ENCODE measurements around the gene HLA-C. TPM values are rescaled to one million over a fixed set of nuclear protein-coding genes. Genes with fewer than 3 reads are reported as not detected.

The HLA-C gene
- total RNA-seq, 2 experiments from 2014 or later: 833 to 860 TPM

GRCh38 chr6:31308845-31309175 lies 36.9 kb upstream of the HLA-C start:
- Mint-ChIP-seq H3K4me3 (peak overlapping the region; percentile 68), H3K27ac (no peak overlapping the region), H3K9me3 (no peaks in the 10 kb centered on the region), H3K36me3 (ENCODE audit: low read depth) (no peaks in the 10 kb centered on the region), H3K4me1 (ENCODE audit: low read depth) (peaks cover 6% of the 10 kb centered on the region), H3K27me3 (no peaks in the 10 kb centered on the region)
- ChIA-PET POLR2A (interaction anchor here (1.0 to 1.7 kb wide), 4 partner anchors 13 to 190 kb away, joined by 3 to 7 read pairs (median 4); no protein-coding TSS in a partner anchor), CTCF (interaction anchor here (0.9 to 2.1 kb wide), 4 partner anchors 14 to 58 kb away, joined by 3 to 8 read pairs (median 3); no protein-coding TSS in a partner anchor)
- intact Hi-C loops (cut with micrococcal nuclease): no loop called here
- DNase-seq (no peak), ATAC-seq (no peak)
- TF ChIP-seq, protein P1, sequence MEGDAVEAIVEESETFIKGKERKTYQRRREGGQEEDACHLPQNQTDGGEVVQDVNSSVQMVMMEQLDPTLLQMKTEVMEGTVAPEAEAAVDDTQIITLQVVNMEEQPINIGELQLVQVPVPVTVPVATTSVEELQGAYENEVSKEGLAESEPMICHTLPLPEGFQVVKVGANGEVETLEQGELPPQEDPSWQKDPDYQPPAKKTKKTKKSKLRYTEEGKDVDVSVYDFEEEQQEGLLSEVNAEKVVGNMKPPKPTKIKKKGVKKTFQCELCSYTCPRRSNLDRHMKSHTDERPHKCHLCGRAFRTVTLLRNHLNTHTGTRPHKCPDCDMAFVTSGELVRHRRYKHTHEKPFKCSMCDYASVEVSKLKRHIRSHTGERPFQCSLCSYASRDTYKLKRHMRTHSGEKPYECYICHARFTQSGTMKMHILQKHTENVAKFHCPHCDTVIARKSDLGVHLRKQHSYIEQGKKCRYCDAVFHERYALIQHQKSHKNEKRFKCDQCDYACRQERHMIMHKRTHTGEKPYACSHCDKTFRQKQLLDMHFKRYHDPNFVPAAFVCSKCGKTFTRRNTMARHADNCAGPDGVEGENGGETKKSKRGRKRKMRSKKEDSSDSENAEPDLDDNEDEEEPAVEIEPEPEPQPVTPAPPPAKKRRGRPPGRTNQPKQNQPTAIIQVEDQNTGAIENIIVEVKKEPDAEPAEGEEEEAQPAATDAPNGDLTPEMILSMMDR (IDR thresholded peaks at IDR 0.05): no peak

- peak overlapping the region; percentile 30 for H3K27ac Mint-ChIP-seq
- DNase-seq (peak; percentile 72), ATAC-seq (peak; percentile 94)
- no peaks in the 10 kb centered on the region for H3K9me3 Mint-ChIP-seq
- CTCF ChIA-PET: interaction anchor here (0.5 to 2.1 kb wide), 5 partner anchors 13 to 116 kb away, joined by 3 to 8 read pairs (median 3); no protein-coding TSS in a partner anchor
- TF ChIP-seq, protein P1 (IDR thresholded peaks at IDR 0.05): no peak
- peaks cover 6% of the 10 kb centered on the region for H3K4me1 Mint-ChIP-seq (ENCODE audit: low read depth)
- POLR2A ChIA-PET: interaction anchor here (0.6 to 1.7 kb wide), 6 partner anchors 14 to 190 kb away, joined by 3 to 7 read pairs (median 4); no protein-coding TSS in a partner anchor
- H3K36me3 Mint-ChIP-seq (ENCODE audit: low read depth): no peaks in the 10 kb centered on the region
- H3K4me3 Mint-ChIP-seq: peak overlapping the region; percentile 68
- intact Hi-C loops (cut with micrococcal nuclease): no loop called here
- no peaks in the 10 kb centered on the region for H3K27me3 Mint-ChIP-seq
Measured at GRCh38 chr6:31308050-31308844, 36.4 kb upstream of the HLA-C start.

- no peaks in the 10 kb centered on the region for H3K36me3 Mint-ChIP-seq (ENCODE audit: low read depth)
- TF ChIP-seq, protein P1 (IDR thresholded peaks at IDR 0.05): no peak
- no peak overlapping the region for H3K4me3 Mint-ChIP-seq
- ChIA-PET CTCF (interaction anchor here (2.1 kb wide), 1 partner anchor 59 kb away, joined by 8 read pairs; no protein-coding TSS in a partner anchor), POLR2A (interaction anchor here (0.6 to 1.7 kb wide), 4 partner anchors 15 to 97 kb away, joined by 3 to 7 read pairs (median 4); no protein-coding TSS in a partner anchor)
- no peak overlapping the region for H3K27ac Mint-ChIP-seq
- ATAC-seq (no peak), DNase-seq (no peak)
- peaks cover under 1% of the 10 kb centered on the region for H3K27me3 Mint-ChIP-seq
- peaks cover 6% of the 10 kb centered on the region for H3K4me1 Mint-ChIP-seq (ENCODE audit: low read depth)
- intact Hi-C loops (cut with micrococcal nuclease): no loop called here
- no peaks in the 10 kb centered on the region for H3K9me3 Mint-ChIP-seq
Measured at GRCh38 chr6:31307669-31308049, 35.8 kb upstream of the HLA-C start.

- H3K9me3 Mint-ChIP-seq: no peaks in the 10 kb centered on the region
- H3K27ac Mint-ChIP-seq: no peak overlapping the region
- DNase-seq (no peak), ATAC-seq (no peak)
- peaks cover 3% of the 10 kb centered on the region for H3K27me3 Mint-ChIP-seq
- POLR2A ChIA-PET: interaction anchor here (1.0 kb wide), 1 partner anchor 33 kb away, joined by 3 read pairs; no protein-coding TSS in a partner anchor
- H3K4me1 Mint-ChIP-seq (ENCODE audit: low read depth): peaks cover 6% of the 10 kb centered on the region
- intact Hi-C loops (cut with micrococcal nuclease): no loop called here
- CTCF ChIA-PET: interaction anchor here (1.0 kb wide), 1 partner anchor 424 kb away, joined by 3 read pairs; the partner anchor contains the start of gene DDAH2
- TF ChIP-seq, protein P1 (IDR thresholded peaks at IDR 0.05): no peak
- H3K4me3 Mint-ChIP-seq: no peak overlapping the region
- no peaks in the 10 kb centered on the region for H3K36me3 Mint-ChIP-seq (ENCODE audit: low read depth)
Measured at GRCh38 chr6:31305703-31306219, 33.9 kb upstream of the HLA-C start.

GRCh38 chr6:31304683-31305082 lies 32.8 kb upstream of the HLA-C start:
- ATAC-seq (no peak), DNase-seq (no peak)
- POLR2A ChIA-PET: interaction anchor here (0.7 to 1.1 kb wide), 3 partner anchors 8 to 43 kb away, joined by 3 read pairs; no protein-coding TSS in a partner anchor
- CTCF ChIA-PET: no interaction called here
- H3K36me3 Mint-ChIP-seq (ENCODE audit: low read depth): no peaks in the 10 kb centered on the region
- no peak overlapping the region for H3K4me3 Mint-ChIP-seq
- TF ChIP-seq, protein P1 (IDR thresholded peaks at IDR 0.05): no peak
- peaks cover 3% of the 10 kb centered on the region for H3K27me3 Mint-ChIP-seq
- H3K4me1 Mint-ChIP-seq (ENCODE audit: low read depth): peaks cover 6% of the 10 kb centered on the region
- H3K9me3 Mint-ChIP-seq: no peaks in the 10 kb centered on the region
- H3K27ac Mint-ChIP-seq: no peak overlapping the region
- intact Hi-C loops (cut with micrococcal nuclease): no loop called here
